ENCODE data around the gene FOXL2NB. TPM values are rescaled to one million over a fixed set of nuclear protein-coding genes. Genes with fewer than 3 reads are reported as not detected.

FOXL2NB gene
- total RNA-seq, 1 experiment from 2014 or later, result 2.2 TPM

GRCh38 chr3:138899351-138899991 lies 47.5 kb upstream of the FOXL2NB start:
- Mint-ChIP-seq H3K4me3 (ENCODE audit: unreplicated experiment) (no peak overlapping the region), H3K27me3 (ENCODE audit: insufficient read depth, unreplicated experiment) (no peaks in the 10 kb centered on the region), H3K36me3 (ENCODE audit: insufficient read depth, unreplicated experiment) (no peaks in the 10 kb centered on the region), H3K9me3 (ENCODE audit: unreplicated experiment) (no peaks in the 10 kb centered on the region), H3K27ac (ENCODE audit: unreplicated experiment) (no peak overlapping the region), H3K4me1 (ENCODE audit: low read depth, unreplicated experiment) (no peaks in the 10 kb centered on the region)
- BruUV-seq (replicated peaks), result no TSS peak
- intact Hi-C loops (cut with micrococcal nuclease; ENCODE audit: unreplicated experiment), result no loop called here
- Histone ChIP-seq H3K9me3 (no peaks in the 10 kb centered on the region), H3K4me3 (ENCODE audit: low read depth, low read length) (no peak overlapping the region), H3K4me1 (no peaks in the 10 kb centered on the region), H3K27me3 (replicated peaks; ENCODE audit: control insufficient read depth, insufficient read depth, low read length) (no peaks in the 10 kb centered on the region), H3K36me3 (ENCODE audit: control insufficient read depth, insufficient read depth, low read length) (no peaks in the 10 kb centered on the region)
- ChIA-PET POLR2A (no interaction called here), CTCF (interaction anchor here (1.4 kb wide), 1 partner anchor 16 kb away, joined by 3 read pairs; no protein-coding TSS in a partner anchor)
- TF ChIP-seq CTCF (IDR thresholded peaks at IDR 0.05; ENCODE audit: insufficient read depth in 1 of 2, low read depth in 1 of 2, low read length in 1 of 2, severe bottlenecking in 1 of 2, unreplicated experiment in 1 of 2), result no peak
- no peak for DNase-seq

- POLR2A ChIA-PET, result no interaction called here
- no peaks in the 10 kb centered on the region for H3K4me1 ChIP-seq
- H3K36me3 ChIP-seq (ENCODE audit: control insufficient read depth, insufficient read depth, low read length), result no peaks in the 10 kb centered on the region
- H3K9me3 ChIP-seq, result no peaks in the 10 kb centered on the region
- no peak overlapping the region for H3K4me3 ChIP-seq (ENCODE audit: low read depth, low read length)
- no peak for TF ChIP-seq CTCF (IDR thresholded peaks at IDR 0.05; ENCODE audit: insufficient read depth in 1 of 2, low read depth in 1 of 2, low read length in 1 of 2, severe bottlenecking in 1 of 2, unreplicated experiment in 1 of 2)
- DNase-seq, result no peak
- intact Hi-C loops (cut with micrococcal nuclease; ENCODE audit: unreplicated experiment), result no loop called here
- no peaks in the 10 kb centered on the region for H3K27me3 Mint-ChIP-seq (ENCODE audit: insufficient read depth, unreplicated experiment)
- no peak overlapping the region for H3K27ac Mint-ChIP-seq (ENCODE audit: unreplicated experiment)
- CTCF ChIA-PET, result no interaction called here
- no peaks in the 10 kb centered on the region for H3K9me3 Mint-ChIP-seq (ENCODE audit: unreplicated experiment)
- no peak overlapping the region for H3K4me3 Mint-ChIP-seq (ENCODE audit: unreplicated experiment)
- H3K27me3 ChIP-seq (replicated peaks; ENCODE audit: control insufficient read depth, insufficient read depth, low read length), result no peaks in the 10 kb centered on the region
- no peaks in the 10 kb centered on the region for H3K4me1 Mint-ChIP-seq (ENCODE audit: low read depth, unreplicated experiment)
- no TSS peak for BruUV-seq (replicated peaks)
- no peaks in the 10 kb centered on the region for H3K36me3 Mint-ChIP-seq (ENCODE audit: insufficient read depth, unreplicated experiment)
Measured at GRCh38 chr3:138901567-138901966, 45.5 kb upstream of the FOXL2NB start.

- Histone ChIP-seq H3K36me3 (ENCODE audit: control insufficient read depth, insufficient read depth, low read length) (no peaks in the 10 kb centered on the region), H3K27me3 (replicated peaks; ENCODE audit: control insufficient read depth, insufficient read depth, low read length) (no peaks in the 10 kb centered on the region), H3K4me3 (ENCODE audit: low read depth, low read length) (no peak overlapping the region), H3K9me3 (no peaks in the 10 kb centered on the region), H3K4me1 (no peaks in the 10 kb centered on the region)
- H3K9me3 Mint-ChIP-seq (ENCODE audit: unreplicated experiment), result no peaks in the 10 kb centered on the region
- DNase-seq, result no peak
- H3K27ac Mint-ChIP-seq (ENCODE audit: unreplicated experiment), result no peak overlapping the region
- ChIA-PET CTCF (no interaction called here), POLR2A (no interaction called here)
- H3K36me3 Mint-ChIP-seq (ENCODE audit: insufficient read depth, unreplicated experiment), result no peaks in the 10 kb centered on the region
- intact Hi-C loops (cut with micrococcal nuclease; ENCODE audit: unreplicated experiment), result no loop called here
- BruUV-seq (replicated peaks), result no TSS peak
- no peaks in the 10 kb centered on the region for H3K4me1 Mint-ChIP-seq (ENCODE audit: low read depth, unreplicated experiment)
- no peak overlapping the region for H3K4me3 Mint-ChIP-seq (ENCODE audit: unreplicated experiment)
- H3K27me3 Mint-ChIP-seq (ENCODE audit: insufficient read depth, unreplicated experiment), result no peaks in the 10 kb centered on the region
- TF ChIP-seq CTCF (IDR thresholded peaks at IDR 0.05; ENCODE audit: insufficient read depth in 1 of 2, low read depth in 1 of 2, low read length in 1 of 2, severe bottlenecking in 1 of 2, unreplicated experiment in 1 of 2), result no peak
Measured at GRCh38 chr3:138902171-138902570, 44.8 kb upstream of the FOXL2NB start.
